ENCODE results near the gene WNK1. TPM values are rescaled to one million over a fixed set of nuclear protein-coding genes. Genes with fewer than 3 reads are reported as not detected.

WNK1 gene
- 215 and 247 TPM in 2 replicates for total RNA-seq

DNA sequence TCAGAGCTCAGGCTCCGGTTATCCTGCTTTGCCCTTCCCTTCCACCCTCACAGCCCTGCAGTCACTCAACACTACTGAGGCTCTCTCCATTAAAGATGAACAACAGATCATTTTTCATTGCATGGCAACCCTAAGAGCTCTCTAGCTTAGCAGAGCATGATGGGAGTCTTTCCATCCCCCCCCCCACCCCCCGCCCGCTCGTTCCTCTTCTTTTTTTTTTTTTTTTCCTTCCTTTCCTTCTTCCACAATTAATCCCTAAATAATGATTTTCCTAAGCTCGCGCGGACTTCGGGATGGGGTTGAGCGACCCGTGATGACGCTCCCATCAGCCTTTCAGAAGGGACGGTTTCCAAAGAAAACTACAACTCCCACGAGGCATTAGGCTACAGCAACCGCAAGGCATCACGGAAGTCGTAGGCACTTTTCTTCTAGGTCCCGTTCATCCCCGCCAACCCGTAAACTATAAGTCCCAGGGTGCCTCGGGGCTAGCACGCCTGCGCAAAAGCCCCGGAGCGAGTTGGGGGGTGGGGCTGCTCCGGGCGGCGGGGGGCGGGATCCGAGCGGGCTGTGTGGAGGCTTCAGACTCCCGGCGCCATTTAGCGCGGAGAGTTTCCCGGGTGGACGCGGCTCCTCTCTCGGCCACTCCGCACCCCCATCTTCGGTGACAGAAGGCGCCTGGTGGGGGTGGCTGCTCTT, at the start of gene WNK1:
Gene WNK1, plus strand, starts transcription at position 581 of the 696 bp plus-strand sequence. CDS start 987 bp downstream, outside the sequence.

DNA sequence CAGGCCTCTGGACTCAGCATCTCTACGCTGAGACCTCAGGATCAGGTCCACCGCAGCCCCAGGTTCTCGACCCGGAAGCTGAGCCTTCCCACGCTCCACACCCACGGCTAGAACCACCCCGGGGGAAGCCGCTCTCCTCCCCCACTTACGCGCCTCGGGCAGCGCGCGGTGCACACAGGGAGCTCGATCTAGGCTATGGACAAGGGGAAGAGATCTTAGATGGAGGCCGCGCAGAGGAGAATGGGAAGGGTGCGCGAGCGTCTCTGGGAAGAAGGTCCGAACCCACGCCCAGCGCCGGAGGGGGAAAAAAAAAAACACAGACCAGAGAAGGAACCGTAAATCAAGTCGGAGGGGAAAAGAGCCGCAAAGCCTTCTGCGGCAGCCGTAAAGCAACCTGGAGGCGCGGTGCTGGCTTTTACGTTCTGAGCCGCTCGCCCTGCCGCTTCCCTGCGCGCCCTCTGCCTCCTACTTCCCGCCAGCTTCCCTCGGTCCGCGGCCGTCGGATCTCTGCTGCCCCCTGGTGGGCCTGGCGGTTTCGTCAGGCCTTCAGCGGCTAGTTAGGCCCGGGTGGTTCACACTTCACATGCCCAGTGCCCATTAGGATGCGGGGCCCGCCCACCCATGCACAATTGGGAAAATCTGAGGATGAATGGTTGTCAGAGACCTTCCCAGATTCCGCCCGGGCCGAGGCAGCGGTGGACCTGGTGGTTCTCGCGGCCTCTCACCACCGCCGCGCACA, 197.2 kb downstream of the WNK1 start, which contains the start of gene RAD52:
Gene RAD52, minus strand, starts transcription at position 242 of the 739 bp plus-strand sequence. CDS start 16,636 bp downstream, outside the sequence.

Other genes starting within 250 kb of the WNK1 start
- 0.20 and 1.0 TPM in 2 replicates for gene NINJ2, start 89.1 kb upstream of the WNK1 start, total RNA-seq
- 17.0 and 22.8 TPM in 2 replicates for gene RAD52, start 197.1 kb downstream of the WNK1 start, total RNA-seq
- gene ERC1, start 238.6 kb downstream of the WNK1 start, total RNA-seq, result 31.2 and 42.3 TPM in 2 replicates